GM12892 (cell line): Measurements from ENCODE around the gene MEAK7.
A peak's percentile ranks its signal among the peaks of the same experiment; 100 is the strongest.

Experiments
- DNase-seq: peaks from one replicate; pipeline ENCODE4 v3.0.0; 2011; ENCODE audit not compliant: insufficient read length
- FAIRE-seq: peaks from 2 replicates; lab custom pipeline; 2011; peaks lifted over from hg19 to GRCh38; lab: Jason Lieb, UNC
- POLR2A ChIP-seq: IDR thresholded peaks from 2 replicates; pipeline ENCODE4 v1.6.1; 2011; ENCODE audit warnings: low read depth, low read length, control low read depth
- POLR2AphosphoS5 ChIP-seq: IDR thresholded peaks from 2 replicates; pipeline ENCODE4 v1.6.1; 2011; ENCODE audit warnings: low read depth, low read length, control low read depth
- TAF1 ChIP-seq: IDR thresholded peaks from 2 replicates; pipeline ENCODE4 v1.6.1; 2011; ENCODE audit warnings: low read depth, mild to moderate bottlenecking, control low read depth, low read length, borderline replicate concordance

Gene MEAK7

GRCh38 chr16:84517366-84517765 lies 12.9 kb upstream of the MEAK7 start:
- FAIRE-seq, result no peak
- no peak for DNase-seq
- TF ChIP-seq TAF1, result no peak

DNA sequence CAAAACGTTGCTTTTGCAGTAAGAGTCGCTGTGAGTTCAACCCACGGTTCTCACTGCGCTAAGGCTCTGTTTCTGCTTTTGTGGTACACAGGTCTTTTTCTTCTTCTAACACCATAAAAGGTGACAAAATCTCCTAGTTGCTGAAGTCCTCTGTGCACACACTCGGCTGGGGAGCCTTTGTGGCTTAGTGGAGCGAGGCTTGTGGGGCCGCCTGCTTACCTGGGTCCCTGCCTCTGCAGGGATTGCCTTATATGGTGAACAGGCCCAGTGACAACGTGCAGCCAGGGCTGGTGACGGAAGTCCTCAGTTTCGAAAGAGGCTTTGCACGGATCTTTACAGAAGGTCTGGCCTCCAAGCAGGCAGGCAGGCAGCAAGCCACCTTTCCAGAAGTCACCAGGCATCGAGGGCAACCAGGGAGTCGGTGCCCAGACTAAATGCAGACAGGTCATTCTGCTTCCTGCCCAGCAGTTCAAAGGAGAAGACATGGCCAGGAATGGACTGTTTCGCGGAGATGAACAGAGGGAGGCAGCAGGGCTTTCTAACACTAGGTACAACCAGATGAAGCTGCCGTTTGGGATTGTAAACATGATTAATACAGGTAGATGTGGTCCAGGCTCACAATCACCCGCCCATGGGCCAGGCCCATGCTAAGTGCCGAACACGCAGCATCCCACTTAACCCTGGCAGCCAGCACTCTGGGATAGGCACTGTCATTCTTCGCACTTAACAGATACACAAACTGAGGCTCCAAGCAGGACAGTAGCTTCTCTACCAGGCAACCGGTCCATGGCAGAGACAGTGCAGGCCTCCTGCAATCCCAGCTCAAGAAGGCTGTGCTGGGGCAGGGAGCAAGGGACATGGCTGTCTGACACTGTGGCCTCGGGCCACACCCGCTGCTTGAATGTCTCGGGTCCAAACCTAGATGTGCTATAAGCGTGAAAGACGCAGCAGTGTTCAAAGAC lies 10.7 kb upstream of the MEAK7 start:
- FAIRE-seq, result peak; percentile 95
- peak; percentile 78 for DNase-seq
- TF ChIP-seq POLR2AphosphoS5 (peak; percentile 86), TAF1 (peak; percentile 58; the same call in 1 of the 2 replicates), POLR2A (peak; percentile 75; the same call in 1 of the 2 replicates)

GRCh38 chr16:84514295-84514873 lies 9.9 kb upstream of the MEAK7 start:
- DNase-seq (no peak), FAIRE-seq (peak; percentile 9)
- TF ChIP-seq TAF1 (peak; percentile 4; the same call in 1 of the 2 replicates), POLR2AphosphoS5 (0 out of 2 replicates have a peak, but pooled peaks have one; percentile 60), POLR2A (peak; percentile 44)

GRCh38 chr16:84513666-84514065 lies 9.2 kb upstream of the MEAK7 start:
- FAIRE-seq (no peak), DNase-seq (no peak)
- TF ChIP-seq POLR2A (no peak), POLR2AphosphoS5 (no peak)

DNA sequence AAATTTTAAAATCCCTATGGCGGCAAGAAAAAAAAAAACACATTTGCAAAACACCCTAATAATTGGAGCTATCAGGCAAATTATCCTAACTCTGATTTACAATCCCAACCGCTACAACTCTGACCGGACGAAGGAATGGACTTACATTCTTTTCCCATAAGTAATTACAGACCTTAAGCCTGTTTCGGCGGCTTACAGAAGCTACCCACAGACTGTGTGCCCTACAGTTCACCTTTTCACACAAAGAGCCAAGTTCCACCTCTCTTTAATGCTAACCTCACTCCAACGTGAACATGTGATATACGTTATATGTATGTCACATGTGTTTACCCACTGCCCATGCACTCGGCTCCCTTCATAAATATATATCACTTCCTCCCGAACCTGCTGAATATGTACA lies 8.7 kb upstream of the MEAK7 start:
- no peak for TF ChIP-seq POLR2AphosphoS5
- no peak for TF ChIP-seq POLR2A
- no peak for TF ChIP-seq TAF1
- DNase-seq (no peak), FAIRE-seq (no peak)

GRCh38 chr16:84511831-84512230 lies 7.4 kb upstream of the MEAK7 start:
- DNase-seq (no peak), FAIRE-seq (no peak)
- TF ChIP-seq TAF1, result no peak
- no peak for TF ChIP-seq POLR2A
- TF ChIP-seq POLR2AphosphoS5, result no peak

DNA sequence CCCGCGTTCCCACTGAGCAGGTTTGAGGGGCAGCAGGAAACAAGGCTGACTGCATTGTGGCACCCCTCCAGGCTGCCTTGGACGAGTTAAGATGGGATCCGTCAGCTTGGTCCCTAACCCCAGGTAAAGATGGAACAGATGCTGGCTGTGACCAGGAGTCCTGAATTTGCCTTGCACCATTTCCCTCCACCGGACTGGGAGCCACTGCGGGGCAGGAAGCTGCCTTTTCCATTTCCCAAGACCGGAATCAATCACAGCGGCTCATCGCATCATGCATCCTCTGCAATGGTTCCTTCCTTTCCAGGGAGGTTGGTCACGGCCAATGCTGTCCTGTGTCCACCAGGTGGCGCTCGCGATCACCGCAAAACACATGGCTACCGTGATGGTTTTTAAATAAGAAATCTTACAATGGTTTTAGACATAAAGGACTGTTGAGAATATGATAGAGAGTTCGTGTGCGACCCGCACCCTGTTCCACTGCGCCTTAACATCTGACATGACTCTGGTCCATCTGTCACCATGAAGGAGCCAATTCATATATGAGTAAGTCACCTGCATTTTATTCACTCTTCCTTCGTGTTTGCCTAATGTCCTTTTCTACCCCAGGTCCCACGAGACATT lies 6.8 kb upstream of the MEAK7 start:
- no peak for DNase-seq
- peak; percentile 84 for FAIRE-seq
- TF ChIP-seq POLR2A (no peak), TAF1 (no peak), POLR2AphosphoS5 (no peak)

DNA sequence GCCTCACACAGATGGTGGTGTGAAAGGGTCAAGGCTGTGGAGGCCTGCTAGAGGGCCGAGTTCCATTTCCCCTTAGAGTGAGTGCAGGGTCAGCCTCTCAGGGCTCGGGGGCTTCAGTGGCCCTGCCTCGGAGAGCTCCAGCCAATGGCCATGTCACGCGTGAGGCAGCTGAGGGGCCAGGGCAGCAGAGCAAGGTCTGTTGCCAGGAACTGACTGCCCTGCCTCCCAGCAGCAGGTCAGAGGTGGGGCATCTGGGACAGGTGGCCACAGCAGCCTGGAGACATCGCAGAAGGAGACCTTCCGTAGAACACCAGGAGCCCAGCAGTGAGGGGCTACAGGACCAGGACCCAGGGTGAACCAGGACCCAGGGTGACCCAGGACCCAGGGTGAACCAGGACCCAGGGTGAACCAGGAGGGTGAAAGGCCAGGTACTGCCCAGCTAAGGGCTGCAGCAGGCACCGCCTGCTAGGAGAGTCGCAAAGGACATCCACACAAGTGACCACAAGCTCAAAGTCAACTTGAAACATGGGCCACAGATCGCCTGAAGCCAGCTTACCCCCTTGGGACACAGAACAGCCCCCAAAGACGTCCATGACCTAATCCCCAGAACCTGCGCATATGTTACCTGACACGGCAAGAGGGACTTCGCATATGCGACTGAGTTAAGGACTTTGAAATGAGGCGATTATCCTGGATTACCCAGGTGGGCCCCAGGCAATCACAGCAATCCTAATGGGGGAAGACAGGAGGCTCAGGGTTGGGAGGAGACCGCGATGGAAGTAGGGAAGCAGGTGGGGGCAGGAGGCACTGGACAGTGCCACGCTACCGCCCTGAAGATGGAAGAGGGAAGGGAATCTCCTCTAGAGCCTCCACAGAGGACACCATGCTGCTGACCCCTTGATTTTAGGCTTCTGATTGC lies 4.8 kb upstream of the MEAK7 start:
- DNase-seq (no peak), FAIRE-seq (no peak)
- no peak for TF ChIP-seq POLR2A
- no peak for TF ChIP-seq POLR2AphosphoS5
- TF ChIP-seq TAF1, result no peak

GRCh38 chr16:84508502-84508901 lies 4.0 kb upstream of the MEAK7 start:
- TF ChIP-seq POLR2A, result no peak
- TF ChIP-seq POLR2AphosphoS5, result no peak
- no peak for TF ChIP-seq TAF1
- FAIRE-seq, result no peak
- no peak for DNase-seq

DNA sequence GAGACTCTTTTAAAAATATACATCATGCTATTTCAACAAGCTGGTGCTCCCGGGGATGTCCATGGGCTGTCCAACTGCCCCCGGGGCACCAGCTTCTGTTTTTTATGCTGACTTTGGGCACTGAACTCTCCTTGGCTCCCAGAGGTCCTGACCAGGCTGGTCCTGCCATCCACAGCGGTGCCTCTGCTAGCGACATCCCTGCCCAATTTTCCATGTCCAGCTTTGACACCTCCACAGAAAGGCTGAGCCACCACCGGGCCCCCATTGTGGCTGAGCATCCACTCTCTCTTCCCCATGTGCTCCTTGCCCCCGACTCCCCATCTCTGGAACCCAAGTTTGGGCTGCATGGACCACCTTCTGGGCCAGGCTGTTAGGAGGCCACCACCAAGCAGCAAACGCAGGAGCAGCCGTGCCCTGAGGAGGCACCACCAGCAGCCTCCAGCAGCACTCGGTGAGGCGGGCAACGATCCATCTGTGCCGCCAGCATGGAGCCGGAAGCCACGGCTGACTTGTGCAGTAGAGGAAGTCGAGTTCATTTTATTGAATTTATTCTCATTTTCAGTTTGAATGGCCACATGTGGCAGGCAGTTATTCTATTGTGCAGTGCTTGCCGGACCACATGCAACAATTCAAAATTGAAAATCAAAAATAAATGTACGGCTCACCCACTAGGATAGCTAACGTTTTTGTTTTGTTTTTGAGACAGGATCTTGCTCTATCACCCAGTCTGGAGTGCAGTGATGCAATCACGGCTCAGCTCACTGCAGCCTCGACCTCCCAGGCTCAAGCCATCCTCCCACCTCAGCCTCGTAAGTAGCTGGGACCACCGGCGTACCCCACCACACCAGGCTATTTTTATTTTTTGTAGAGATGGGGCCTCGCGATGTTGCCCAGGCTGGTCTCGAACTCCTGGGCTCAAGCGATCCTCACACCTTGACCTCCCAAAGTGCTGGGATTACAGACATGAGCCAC lies 2.8 kb upstream of the MEAK7 start:
- TF ChIP-seq POLR2A, result peak; percentile 81
- peak; percentile 59; the same call in 1 of the 2 replicates for TF ChIP-seq POLR2AphosphoS5
- no peak for TF ChIP-seq TAF1
- DNase-seq, result no peak
- peak; percentile 73 for FAIRE-seq
